GM23338 (cell line): Measurements from ENCODE around the gene TMEM106A. TPM values are rescaled to one million over a fixed set of nuclear protein-coding genes. Genes with fewer than 3 reads are reported as not detected.

Source experiments
- ATAC-seq: fragments of 200-7000 bp; cut with Tn5 transposase; 3 replicates; pipeline ENCODE4 v1.9.1; 2020
- DNase-seq: peaks from one replicate; pipeline ENCODE4 v3.0.0-alpha.2; 2015; ENCODE audit warnings: low spot score
- H2AFZ ChIP-seq: fragments of 200-600 bp; sonication (generic); 2 replicates; pipeline ENCODE4 v1.8.0; 2016; ENCODE audit warnings: antibody characterized with exemption, mild to moderate bottlenecking, moderate library complexity
- H3F3A ChIP-seq: fragments of 200-600 bp; sonication (generic); replicated peaks from 2 replicates; pipeline ENCODE4 v1.8.0; 2017; ENCODE audit warnings: antibody characterized with exemption, mixed run types, low read depth
- H3K27ac ChIP-seq: fragments of 200-600 bp; sonication (generic); 2 replicates; pipeline ENCODE4 v1.6.1; 2016; ENCODE audit warnings: low read depth
- H3K27me3 ChIP-seq: fragments of 200-600 bp; sonication (generic); 2 replicates; pipeline ENCODE4 v1.8.0; 2016; ENCODE audit warnings: mild to moderate bottlenecking, mixed run types, moderate library complexity; ENCODE audit not compliant: insufficient read depth
- H3K36me3 ChIP-seq: fragments of 200-600 bp; sonication (generic); 2 replicates; pipeline ENCODE4 v1.8.0; 2016; ENCODE audit warnings: mild to moderate bottlenecking; ENCODE audit not compliant: insufficient read depth
- H3K4me1 ChIP-seq: fragments of 200-600 bp; sonication (generic); 2 replicates; pipeline ENCODE4 v1.8.0; 2016; ENCODE audit warnings: mild to moderate bottlenecking, moderate library complexity; ENCODE audit not compliant: insufficient read depth
- H3K4me2 ChIP-seq: fragments of 200-600 bp; sonication (generic); 2 replicates; pipeline ENCODE4 v1.7.1; 2017; ENCODE audit warnings: mixed run types
- H3K4me3 ChIP-seq: fragments of 200-600 bp; sonication (generic); 2 replicates; pipeline ENCODE4 v1.6.1; 2016; ENCODE audit warnings: mixed run types
- H3K79me2 ChIP-seq: fragments of 200-600 bp; sonication (generic); replicated peaks from 2 replicates; pipeline ENCODE4 v1.8.0; 2017; ENCODE audit warnings: mild to moderate bottlenecking; ENCODE audit not compliant: insufficient read depth
- H3K9me2 ChIP-seq: fragments of 200-600 bp; sonication (generic); 2 replicates; pipeline ENCODE4 v1.8.0; 2017; ENCODE audit not compliant: insufficient read depth
- H4K20me1 ChIP-seq: fragments of 200-600 bp; sonication (generic); replicated peaks from 2 replicates; pipeline ENCODE4 v1.8.0; 2017; ENCODE audit warnings: mild to moderate bottlenecking; ENCODE audit not compliant: insufficient read depth
- H3K27ac Mint-ChIP-seq: 2 replicates; pipeline ENCODE4 v1.8.0; 2020; ENCODE audit warnings: inconsistent platforms, mild to moderate bottlenecking, moderate library complexity, mixed read lengths
- H3K27me3 Mint-ChIP-seq: 3 replicates; pipeline ENCODE4 v1.8.0; 2022; ENCODE audit warnings: low read depth, mild to moderate bottlenecking, moderate library complexity, mixed read lengths, inconsistent platforms; ENCODE audit not compliant: insufficient read depth, poor library complexity
- H3K36me3 Mint-ChIP-seq: 3 replicates; pipeline ENCODE4 v1.8.0; 2021; ENCODE audit warnings: low read depth, mild to moderate bottlenecking, inconsistent platforms, moderate library complexity, mixed read lengths
- H3K4me1 Mint-ChIP-seq: 3 replicates; pipeline ENCODE4 v1.8.0; 2020; ENCODE audit warnings: mild to moderate bottlenecking, inconsistent platforms, mixed read lengths
- H3K4me3 Mint-ChIP-seq: 3 replicates; pipeline ENCODE4 v1.8.0; 2021; ENCODE audit warnings: moderate library complexity, mild to moderate bottlenecking, inconsistent platforms, mixed read lengths
- H3K9me3 Mint-ChIP-seq: 3 replicates; pipeline ENCODE4 v1.8.0; 2020; ENCODE audit warnings: moderate library complexity, mild to moderate bottlenecking, inconsistent platforms, mixed read lengths
- CREB1 ChIP-seq: fragments of 250-450 bp; sonication (Bioruptor Pico); IDR thresholded peaks from 2 replicates; pipeline ENCODE4 v1.5.0; 2020; ENCODE audit warnings: low read depth, mild to moderate bottlenecking, moderate library complexity
- CTCF ChIP-seq, 2 experiments: fragments of 200-600 bp in 1 of 2; sonication (generic) in 1 of 2; conservative IDR thresholded peaks; 2 replicates each; pipeline versions ENCODE4 v1.5.1 to v1.6.1; 2016 to 2017; ENCODE audit warnings: antibody characterized with exemption in 2 of 2, low read depth in 2 of 2, mild to moderate bottlenecking in 2 of 2, moderate library complexity in 1 of 2
- ETS1 ChIP-seq: IDR thresholded peaks from 2 replicates; pipeline ENCODE4 v1.6.1; 2016; ENCODE audit warnings: antibody characterized with exemption
- EZH2 ChIP-seq: fragments of 200-600 bp; sonication (generic); IDR thresholded peaks from one replicate; pipeline ENCODE4 v1.8.0; 2017; ENCODE audit warnings: antibody characterized with exemption, mild to moderate bottlenecking, low read depth; ENCODE audit not compliant: unreplicated experiment
- EZH2phosphoT487 ChIP-seq: fragments of 200-600 bp; sonication (generic); IDR thresholded peaks from one replicate; pipeline ENCODE4 v1.8.1; 2018; ENCODE audit warnings: antibody characterized with exemption; ENCODE audit not compliant: unreplicated experiment
- JUNB ChIP-seq: IDR thresholded peaks from one replicate; pipeline ENCODE4 v1.6.1; 2016; ENCODE audit warnings: antibody characterized with exemption; ENCODE audit not compliant: unreplicated experiment
- NANOG ChIP-seq: IDR thresholded peaks from 2 replicates; pipeline ENCODE4 v1.6.1; 2016; ENCODE audit warnings: antibody characterized with exemption, borderline replicate concordance
- POLR2AphosphoS5 ChIP-seq: IDR thresholded peaks from 2 replicates; pipeline ENCODE4 v1.6.1; 2016; ENCODE audit warnings: antibody characterized with exemption, low read depth
- STAT1 ChIP-seq: IDR thresholded peaks from one replicate; pipeline ENCODE4 v1.6.1; 2016; ENCODE audit warnings: antibody characterized with exemption; ENCODE audit not compliant: unreplicated experiment
- ZNF114 ChIP-seq: fragments of 250-450 bp; sonication (Bioruptor Pico); IDR thresholded peaks from 2 replicates; pipeline ENCODE4 v1.5.0; 2020; ENCODE audit warnings: mild to moderate bottlenecking, moderate library complexity
- ZNF331 ChIP-seq: fragments of 250-450 bp; sonication (Bioruptor Pico); IDR thresholded peaks from 2 replicates; pipeline ENCODE4 v1.5.0; 2020; ENCODE audit warnings: low read depth, mild to moderate bottlenecking, moderate library complexity
- polyA plus RNA-seq: library from polyadenylated mRNA; unstranded; fragments of >200 nt; fragmentation: Nextera tagmentation; extraction: Ambion mirVana; gene quantifications from 2 replicates; pipeline ENCODE4 v1.2.1, GENCODE V29; 2016
- total RNA-seq: library from RNA; depleted of rRNA; stranded (reverse); fragments of >200 nt; shearing (Covaris generic); gene quantifications from 2 replicates; pipeline ENCODE4 v1.2.3, GENCODE V29; 2014
- TF ChIP-seq, protein P1 (sequence below): IDR thresholded peaks from one replicate; pipeline ENCODE4 v1.6.1; 2018; ENCODE audit warnings: antibody characterized with exemption; ENCODE audit not compliant: unreplicated experiment

The TMEM106A gene
- total and polyA plus RNA-seq, 2 experiments from 2014 or later = 1.1 to 1.5 TPM

DNA sequence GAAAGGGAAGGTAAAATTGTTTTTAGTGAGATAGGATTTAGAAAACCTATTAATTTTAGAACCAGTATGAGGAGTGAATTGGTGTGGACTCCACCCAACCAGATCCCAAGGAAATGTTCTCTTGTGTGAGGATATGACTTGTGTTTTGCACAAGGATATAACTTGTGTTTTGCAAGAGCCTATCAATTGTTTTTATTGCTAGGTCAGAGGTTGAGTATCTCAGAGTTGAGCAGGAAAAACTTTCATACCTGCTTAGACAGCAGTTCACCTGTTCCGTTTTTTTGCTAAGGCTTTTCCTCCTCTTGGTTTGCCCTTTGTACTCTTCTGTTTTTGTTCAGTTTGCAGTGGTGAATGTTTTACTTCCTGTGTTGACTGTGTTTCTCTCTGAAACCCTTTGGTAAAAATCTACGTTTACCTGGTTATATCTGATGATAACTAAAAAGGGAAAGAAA, 35.5 kb upstream of the TMEM106A start:
- no peak for ATAC-seq

DNA sequence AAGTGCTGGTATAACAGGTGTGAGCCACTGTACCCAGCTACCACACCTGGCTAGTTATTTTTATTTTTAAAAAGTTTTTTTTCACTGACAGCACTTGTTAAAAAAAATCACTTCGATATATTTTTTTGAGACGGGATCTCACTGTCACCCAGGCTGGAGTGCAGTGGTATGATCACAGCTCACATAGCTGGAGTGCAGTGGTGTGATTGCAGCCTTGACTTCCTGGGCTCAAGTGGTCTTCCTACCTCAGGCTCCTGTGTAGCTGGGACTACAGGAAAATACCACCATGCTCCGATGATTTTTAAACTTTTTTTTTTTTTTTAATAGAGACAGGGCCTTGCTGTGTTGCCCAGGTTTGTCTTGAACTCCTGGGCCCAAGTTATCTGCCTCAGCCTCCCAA, 27.8 kb upstream of the TMEM106A start:
- no peaks in the 10 kb centered on the region for H3K9me3 Mint-ChIP-seq
- no peak overlapping the region for H3K27ac Mint-ChIP-seq
- Histone ChIP-seq H3K27me3 (no peaks in the 10 kb centered on the region), H3K9me2 (no peaks in the 10 kb centered on the region), H3K27ac (no peak overlapping the region), H4K20me1 (no peaks in the 10 kb centered on the region), H3K79me2 (no peaks in the 10 kb centered on the region), H3K36me3 (peaks cover 11% of the 10 kb centered on the region; the same call in 1 of the 2 replicates), H3K4me1 (no peaks in the 10 kb centered on the region), H2AFZ (no peak overlapping the region), H3K4me3 (no peak overlapping the region), H3F3A (no peaks in the 10 kb centered on the region), H3K4me2 (no peak overlapping the region)
- H3K36me3 Mint-ChIP-seq = peaks cover 18% of the 10 kb centered on the region
- peaks cover 5% of the 10 kb centered on the region for H3K27me3 Mint-ChIP-seq
- ATAC-seq (no peak), DNase-seq (no peak)
- no peaks in the 10 kb centered on the region for H3K4me1 Mint-ChIP-seq
- no peak overlapping the region for H3K4me3 Mint-ChIP-seq
- no peak for TF ChIP-seq EZH2
- TF ChIP-seq, protein P1, sequence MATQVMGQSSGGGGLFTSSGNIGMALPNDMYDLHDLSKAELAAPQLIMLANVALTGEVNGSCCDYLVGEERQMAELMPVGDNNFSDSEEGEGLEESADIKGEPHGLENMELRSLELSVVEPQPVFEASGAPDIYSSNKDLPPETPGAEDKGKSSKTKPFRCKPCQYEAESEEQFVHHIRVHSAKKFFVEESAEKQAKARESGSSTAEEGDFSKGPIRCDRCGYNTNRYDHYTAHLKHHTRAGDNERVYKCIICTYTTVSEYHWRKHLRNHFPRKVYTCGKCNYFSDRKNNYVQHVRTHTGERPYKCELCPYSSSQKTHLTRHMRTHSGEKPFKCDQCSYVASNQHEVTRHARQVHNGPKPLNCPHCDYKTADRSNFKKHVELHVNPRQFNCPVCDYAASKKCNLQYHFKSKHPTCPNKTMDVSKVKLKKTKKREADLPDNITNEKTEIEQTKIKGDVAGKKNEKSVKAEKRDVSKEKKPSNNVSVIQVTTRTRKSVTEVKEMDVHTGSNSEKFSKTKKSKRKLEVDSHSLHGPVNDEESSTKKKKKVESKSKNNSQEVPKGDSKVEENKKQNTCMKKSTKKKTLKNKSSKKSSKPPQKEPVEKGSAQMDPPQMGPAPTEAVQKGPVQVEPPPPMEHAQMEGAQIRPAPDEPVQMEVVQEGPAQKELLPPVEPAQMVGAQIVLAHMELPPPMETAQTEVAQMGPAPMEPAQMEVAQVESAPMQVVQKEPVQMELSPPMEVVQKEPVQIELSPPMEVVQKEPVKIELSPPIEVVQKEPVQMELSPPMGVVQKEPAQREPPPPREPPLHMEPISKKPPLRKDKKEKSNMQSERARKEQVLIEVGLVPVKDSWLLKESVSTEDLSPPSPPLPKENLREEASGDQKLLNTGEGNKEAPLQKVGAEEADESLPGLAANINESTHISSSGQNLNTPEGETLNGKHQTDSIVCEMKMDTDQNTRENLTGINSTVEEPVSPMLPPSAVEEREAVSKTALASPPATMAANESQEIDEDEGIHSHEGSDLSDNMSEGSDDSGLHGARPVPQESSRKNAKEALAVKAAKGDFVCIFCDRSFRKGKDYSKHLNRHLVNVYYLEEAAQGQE = no peak
- no peak for TF ChIP-seq CTCF (conservative IDR thresholded peaks at IDR 0.05; ENCODE audit: low read depth in 2 of 2)
- TF ChIP-seq CREB1 (CRISPR knock-in tag) = no peak
- no peak for TF ChIP-seq JUNB
- TF ChIP-seq POLR2AphosphoS5 = no peak
- TF ChIP-seq EZH2phosphoT487 = no peak
- no peak for TF ChIP-seq ZNF331 (CRISPR knock-in tag)
- no peak for TF ChIP-seq ETS1
- TF ChIP-seq ZNF114 (CRISPR knock-in tag) = no peak
- TF ChIP-seq NANOG = no peak
- no peak for TF ChIP-seq STAT1

More for the DNA sequence above, 35.5 kb upstream of the TMEM106A start:
- H3K4me3 ChIP-seq = no peak overlapping the region
- no peak overlapping the region for H3K27ac Mint-ChIP-seq
- H3K4me1 Mint-ChIP-seq = peaks cover 11% of the 10 kb centered on the region; the same call in 2 of the 3 replicates
- peaks cover 3% of the 10 kb centered on the region; the same call in 1 of the 2 replicates for H3K36me3 ChIP-seq
- peak overlapping the region; percentile 24; the same call in 1 of the 2 replicates for H3K27ac ChIP-seq
- no peaks in the 10 kb centered on the region for H3K9me3 Mint-ChIP-seq
- H3K9me2 ChIP-seq = no peaks in the 10 kb centered on the region
- H3K4me3 Mint-ChIP-seq = no peak overlapping the region
- TF ChIP-seq NANOG (no peak), CREB1 (CRISPR knock-in tag) (no peak), EZH2phosphoT487 (no peak), CTCF (conservative IDR thresholded peaks at IDR 0.05; ENCODE audit: low read depth in 2 of 2) (no peak), EZH2 (no peak)
- H3K36me3 Mint-ChIP-seq = peaks cover 8% of the 10 kb centered on the region; the same call in 1 of the 3 replicates
- no peaks in the 10 kb centered on the region; the same call in 1 of the 2 replicates for H3K4me1 ChIP-seq
- peaks cover 4% of the 10 kb centered on the region; the same call in 1 of the 2 replicates for H4K20me1 ChIP-seq
- no peak for DNase-seq
- no peaks in the 10 kb centered on the region for H3K27me3 Mint-ChIP-seq
- no peak overlapping the region for H2AFZ ChIP-seq
- H3K4me2 ChIP-seq = no peak overlapping the region
- no peaks in the 10 kb centered on the region for H3K27me3 ChIP-seq
- H3K79me2 ChIP-seq = no peaks in the 10 kb centered on the region
- peaks cover 2% of the 10 kb centered on the region; the same call in 1 of the 2 replicates for H3F3A ChIP-seq
